ENCODE data around the gene TCF7L1. TPM values are rescaled to one million over a fixed set of nuclear protein-coding genes. Genes with fewer than 3 reads are reported as not detected.
"Not testable (repeated sequence)": the region's sequence is repeated elsewhere in the genome, so short reads cannot be mapped to it uniquely, and the experiment has no call there.

The TCF7L1 gene
- total and polyA plus RNA-seq, 2 of the 13 experiments (the other 11 are each of a cell fraction or from before 2014, with no cell fraction given), result 0.04 to 0.15 TPM

DNA sequence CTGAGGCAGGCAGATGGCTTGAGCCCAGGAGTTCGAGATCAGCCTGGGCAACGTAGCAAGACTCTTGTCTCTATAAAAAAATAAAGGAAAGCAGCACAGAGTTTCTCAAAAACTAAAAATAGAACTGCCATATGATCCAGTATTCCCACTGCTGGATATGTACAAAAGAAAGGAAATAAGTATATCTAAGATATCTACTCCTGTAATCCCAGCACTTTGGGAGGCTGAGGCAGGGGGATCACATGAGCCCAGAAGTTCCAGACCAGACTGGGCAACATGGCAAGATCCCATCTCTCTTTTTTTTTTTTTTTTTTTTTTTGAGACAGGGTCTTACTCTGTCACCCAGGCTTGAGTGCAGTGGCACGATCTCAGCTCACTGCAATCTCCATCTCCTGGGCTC, 196.5 kb downstream of the TCF7L1 start:
- Histone ChIP-seq H3K79me2 (ENCODE audit: insufficient read depth, low read length) (peaks cover 38% of the 10 kb centered on the region), H3K4me1 (ENCODE audit: insufficient read depth, low read length) (peaks cover 25% of the 10 kb centered on the region), H4K20me1 (ENCODE audit: insufficient read depth, low read length) (peaks cover 12% of the 10 kb centered on the region; the same call in 1 of the 2 replicates)
- FAIRE-seq; H3K36me3 ChIP-seq (replicated peaks in 1 of 2; ENCODE audit: control insufficient read depth in 1 of 2, insufficient read depth in 2 of 2, low read length in 2 of 2); H3K9me3 ChIP-seq (ENCODE audit: low read length); CTCF ChIA-PET (ENCODE audit: low intra/inter-chr PET ratio, low total read pairs); H3K9ac ChIP-seq (ENCODE audit: insufficient read depth, low read depth, low read length); H3K27me3 ChIP-seq (ENCODE audit: control insufficient read depth in 1 of 2, insufficient read depth in 2 of 2, low read length in 2 of 2); BruUV-seq (replicated peaks); H3K4me2 ChIP-seq (ENCODE audit: low read depth, low read length); DNase-seq (ENCODE audit: low spot score); H3K4me3 ChIP-seq (replicated peaks in 1 of 3; ENCODE audit: insufficient read depth in 1 of 3, low read depth in 2 of 3, low read length in 3 of 3); ATAC-seq; in situ Hi-C loops (cut with HindIII; ENCODE audit: extremely low pct_ligation_motif_present, low pct_unique_long_range_greater_than_20kb); H2AFZ ChIP-seq (ENCODE audit: low read length); H3K27ac ChIP-seq (ENCODE audit: extremely low read length, insufficient read depth, low read length): not testable (repeated sequence)
- 90% methylated on average over 3 of the region's 3 CpGs for WGBS (ENCODE audit: low lambda C conversion rate)
- POLR2A ChIA-PET, result interaction anchor here (6.2 kb wide), 1 partner anchor 23 kb away, joined by 142 read pairs; the partner anchor contains the start of genes ELMOD3 and RETSAT
- peak; percentile 80; the same call in 1 of the 2 replicates for TF ChIP-seq ZNF121 (CRISPR knock-in tag; IDR thresholded peaks at IDR 0.05)
- intact Hi-C loops (cut with micrococcal nuclease; ENCODE audit: unreplicated experiment), result loop anchor here (5.0 kb wide), 2 partner anchors 143 to 223 kb away; no protein-coding TSS in a partner anchor

DNA sequence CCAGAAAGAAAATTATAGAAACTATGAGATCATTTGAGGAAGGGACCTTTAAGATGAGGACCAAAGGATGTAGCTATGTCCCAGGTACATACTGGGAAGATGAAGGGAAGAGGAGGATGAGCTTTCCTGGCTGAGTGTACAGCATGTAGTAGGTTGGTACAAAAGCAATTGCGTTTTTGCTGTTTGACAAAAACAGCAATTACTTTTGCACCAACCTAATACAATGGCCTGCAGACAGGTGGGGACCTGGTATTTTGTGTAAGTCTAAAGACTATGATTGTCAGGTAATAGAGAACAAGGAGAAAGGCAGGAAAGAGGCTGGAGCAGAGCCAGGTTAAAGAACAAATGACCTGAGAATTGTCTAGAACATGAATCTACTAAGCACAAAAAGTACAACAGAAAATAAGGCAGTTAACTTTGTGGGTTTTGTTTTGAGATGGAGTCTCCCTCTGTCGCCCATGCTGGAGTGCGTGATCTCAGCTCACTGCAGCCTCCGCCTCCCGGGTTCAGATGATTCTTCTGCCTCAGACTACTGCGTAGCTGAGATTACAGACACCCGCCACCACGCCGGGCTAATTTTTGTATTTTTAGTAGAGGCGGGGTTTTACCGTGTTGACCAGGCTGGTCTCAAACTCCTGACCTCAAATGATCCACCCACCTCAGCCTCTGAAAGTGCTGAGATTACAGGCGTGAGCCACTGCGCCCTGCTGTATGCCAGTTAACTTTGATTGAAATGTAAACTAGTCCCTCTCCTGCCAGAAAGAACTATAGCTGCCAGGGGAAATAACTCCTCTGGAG, 197.8 kb downstream of the TCF7L1 start:
- 0 out of 2 replicates have a peak, but pooled peaks cover 1% of the 10 kb centered on the region for H4K20me1 ChIP-seq (ENCODE audit: insufficient read depth, low read length)
- no peak overlapping the region for H3K4me2 ChIP-seq (ENCODE audit: low read depth, low read length)
- no peak overlapping the region for H3K27ac ChIP-seq (ENCODE audit: extremely low read length, insufficient read depth, low read length)
- DNase-seq (ENCODE audit: low spot score) (no peak), FAIRE-seq (no peak), ATAC-seq (no peak)
- no peak overlapping the region for H3K4me3 ChIP-seq (replicated peaks in 1 of 3; ENCODE audit: insufficient read depth in 1 of 3, low read depth in 2 of 3, low read length in 3 of 3)
- H3K4me1 ChIP-seq (ENCODE audit: insufficient read depth, low read length), result peaks cover 30% of the 10 kb centered on the region
- peaks cover 27% of the 10 kb centered on the region for H3K79me2 ChIP-seq (ENCODE audit: insufficient read depth, low read length)
- no TSS peak for BruUV-seq (replicated peaks)
- no peaks in the 10 kb centered on the region for H3K9me3 ChIP-seq (ENCODE audit: low read length)
- intact Hi-C loops (cut with micrococcal nuclease; ENCODE audit: unreplicated experiment) (no loop called here), in situ Hi-C loops (cut with HindIII; ENCODE audit: extremely low pct_ligation_motif_present, low pct_unique_long_range_greater_than_20kb) (no loop called here)
- CTCF ChIA-PET (ENCODE audit: low intra/inter-chr PET ratio, low total read pairs), result no interaction called here
- H3K27me3 ChIP-seq (ENCODE audit: control insufficient read depth in 1 of 2, insufficient read depth in 2 of 2, low read length in 2 of 2), result no peaks in the 10 kb centered on the region; a peak in 1 of 5 replicates
- no peaks in the 10 kb centered on the region for H3K36me3 ChIP-seq (replicated peaks in 1 of 2; ENCODE audit: control insufficient read depth in 1 of 2, insufficient read depth in 2 of 2, low read length in 2 of 2)
- 65% methylated on average over 13 of the region's 13 CpGs for WGBS (ENCODE audit: low lambda C conversion rate)
- POLR2A ChIA-PET, result interaction anchor here (1.6 to 4.2 kb wide), 2 partner anchors 23 to 24 kb away, joined by 5 to 22 read pairs; partner anchors contain the start of genes ELMOD3 and RETSAT
- no peak overlapping the region for H2AFZ ChIP-seq (ENCODE audit: low read length)
- H3K9ac ChIP-seq (ENCODE audit: insufficient read depth, low read depth, low read length), result no peak overlapping the region
- TF ChIP-seq TCF7 (IDR thresholded peaks at IDR 0.05; ENCODE audit: low read depth), result no peak
- TF ChIP-seq, protein P1, sequence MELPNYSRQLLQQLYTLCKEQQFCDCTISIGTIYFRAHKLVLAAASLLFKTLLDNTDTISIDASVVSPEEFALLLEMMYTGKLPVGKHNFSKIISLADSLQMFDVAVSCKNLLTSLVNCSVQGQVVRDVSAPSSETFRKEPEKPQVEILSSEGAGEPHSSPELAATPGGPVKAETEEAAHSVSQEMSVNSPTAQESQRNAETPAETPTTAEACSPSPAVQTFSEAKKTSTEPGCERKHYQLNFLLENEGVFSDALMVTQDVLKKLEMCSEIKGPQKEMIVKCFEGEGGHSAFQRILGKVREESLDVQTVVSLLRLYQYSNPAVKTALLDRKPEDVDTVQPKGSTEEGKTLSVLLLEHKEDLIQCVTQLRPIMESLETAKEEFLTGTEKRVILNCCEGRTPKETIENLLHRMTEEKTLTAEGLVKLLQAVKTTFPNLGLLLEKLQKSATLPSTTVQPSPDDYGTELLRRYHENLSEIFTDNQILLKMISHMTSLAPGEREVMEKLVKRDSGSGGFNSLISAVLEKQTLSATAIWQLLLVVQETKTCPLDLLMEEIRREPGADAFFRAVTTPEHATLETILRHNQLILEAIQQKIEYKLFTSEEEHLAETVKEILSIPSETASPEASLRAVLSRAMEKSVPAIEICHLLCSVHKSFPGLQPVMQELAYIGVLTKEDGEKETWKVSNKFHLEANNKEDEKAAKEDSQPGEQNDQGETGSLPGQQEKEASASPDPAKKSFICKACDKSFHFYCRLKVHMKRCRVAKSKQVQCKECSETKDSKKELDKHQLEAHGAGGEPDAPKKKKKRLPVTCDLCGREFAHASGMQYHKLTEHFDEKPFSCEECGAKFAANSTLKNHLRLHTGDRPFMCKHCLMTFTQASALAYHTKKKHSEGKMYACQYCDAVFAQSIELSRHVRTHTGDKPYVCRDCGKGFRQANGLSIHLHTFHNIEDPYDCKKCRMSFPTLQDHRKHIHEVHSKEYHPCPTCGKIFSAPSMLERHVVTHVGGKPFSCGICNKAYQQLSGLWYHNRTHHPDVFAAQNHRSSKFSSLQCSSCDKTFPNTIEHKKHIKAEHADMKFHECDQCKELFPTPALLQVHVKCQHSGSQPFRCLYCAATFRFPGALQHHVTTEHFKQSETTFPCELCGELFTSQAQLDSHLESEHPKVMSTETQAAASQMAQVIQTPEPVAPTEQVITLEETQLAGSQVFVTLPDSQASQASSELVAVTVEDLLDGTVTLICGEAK (IDR thresholded peaks at IDR 0.05), result peak; percentile 66
- TF ChIP-seq, protein P1 (CRISPR knock-in tag; IDR thresholded peaks at IDR 0.05), result no peak
- no peak for TF ChIP-seq ZSCAN25 (CRISPR knock-in tag; IDR thresholded peaks at IDR 0.05)
- 0 out of 2 replicates have a peak, but pooled peaks have one; percentile 13 for TF ChIP-seq NFATC3 (CRISPR knock-in tag; IDR thresholded peaks at IDR 0.05)
- TF ChIP-seq ZBTB21 (CRISPR knock-in tag; IDR thresholded peaks at IDR 0.05), result no peak
- TF ChIP-seq CREB1 (IDR thresholded peaks at IDR 0.05), result no peak
- TF ChIP-seq CREB1 (CRISPR knock-in tag; IDR thresholded peaks at IDR 0.05), result 0 out of 2 replicates have a peak, but pooled peaks have one; percentile 15

All from HepG2 (cell line).